Measurements from ENCODE around the gene RNASE8. TPM values are rescaled to one million over a fixed set of nuclear protein-coding genes. Genes with fewer than 3 reads are reported as not detected.

The RNASE8 gene
- total RNA-seq, 1 donor from 2014 or later = not detected

DNA sequence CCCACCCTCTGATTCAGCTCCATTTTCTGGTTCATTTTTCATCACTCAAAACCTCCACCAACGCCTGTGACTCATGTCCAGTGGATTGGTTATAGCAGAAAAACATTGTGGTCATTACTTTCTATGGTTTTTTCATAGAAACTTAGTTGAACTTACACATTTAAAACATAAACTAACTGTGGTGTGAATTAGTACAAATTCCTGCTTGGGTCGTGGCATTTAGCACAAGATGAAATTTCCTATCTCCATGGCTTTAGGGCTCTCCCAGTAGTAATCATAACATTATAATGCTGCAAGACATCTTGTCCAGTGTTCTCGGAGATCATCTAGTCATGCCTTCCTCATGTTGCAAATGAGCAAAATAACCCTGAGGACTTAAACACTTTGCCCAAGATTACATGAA lies 8.3 kb upstream of the RNASE8 start:
- peaks cover 8% of the 10 kb centered on the region for H3K27me3 ChIP-seq
- H3K4me3 ChIP-seq = no peak overlapping the region
- Mint-ChIP-seq H3K36me3 (no peaks in the 10 kb centered on the region), H3K27me3 (ENCODE audit: insufficient read depth, low read depth) (peaks cover 2% of the 10 kb centered on the region), H3K9me3 (no peaks in the 10 kb centered on the region), H3K27ac (no peak overlapping the region), H3K4me1 (peaks cover 4% of the 10 kb centered on the region), H3K4me3 (no peak overlapping the region)
- H3F3A ChIP-seq (ENCODE audit: low read depth) = no peaks in the 10 kb centered on the region
- H3K36me3 ChIP-seq = no peaks in the 10 kb centered on the region
- H2AFZ ChIP-seq (replicated peaks) = no peak overlapping the region
- H3K27ac ChIP-seq = no peak overlapping the region
- H4K20me1 ChIP-seq (ENCODE audit: low read depth) = no peaks in the 10 kb centered on the region
- no peak for DNase-seq (ENCODE audit: low spot score)
- H3K4me1 ChIP-seq = no peaks in the 10 kb centered on the region
- no peaks in the 10 kb centered on the region for H3K9me3 ChIP-seq (ENCODE audit: low read depth)
- no peaks in the 10 kb centered on the region for H3K79me2 ChIP-seq (ENCODE audit: low read depth)
- no peak overlapping the region for H3K9ac ChIP-seq
- TF ChIP-seq, protein P1, sequence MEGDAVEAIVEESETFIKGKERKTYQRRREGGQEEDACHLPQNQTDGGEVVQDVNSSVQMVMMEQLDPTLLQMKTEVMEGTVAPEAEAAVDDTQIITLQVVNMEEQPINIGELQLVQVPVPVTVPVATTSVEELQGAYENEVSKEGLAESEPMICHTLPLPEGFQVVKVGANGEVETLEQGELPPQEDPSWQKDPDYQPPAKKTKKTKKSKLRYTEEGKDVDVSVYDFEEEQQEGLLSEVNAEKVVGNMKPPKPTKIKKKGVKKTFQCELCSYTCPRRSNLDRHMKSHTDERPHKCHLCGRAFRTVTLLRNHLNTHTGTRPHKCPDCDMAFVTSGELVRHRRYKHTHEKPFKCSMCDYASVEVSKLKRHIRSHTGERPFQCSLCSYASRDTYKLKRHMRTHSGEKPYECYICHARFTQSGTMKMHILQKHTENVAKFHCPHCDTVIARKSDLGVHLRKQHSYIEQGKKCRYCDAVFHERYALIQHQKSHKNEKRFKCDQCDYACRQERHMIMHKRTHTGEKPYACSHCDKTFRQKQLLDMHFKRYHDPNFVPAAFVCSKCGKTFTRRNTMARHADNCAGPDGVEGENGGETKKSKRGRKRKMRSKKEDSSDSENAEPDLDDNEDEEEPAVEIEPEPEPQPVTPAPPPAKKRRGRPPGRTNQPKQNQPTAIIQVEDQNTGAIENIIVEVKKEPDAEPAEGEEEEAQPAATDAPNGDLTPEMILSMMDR (IDR thresholded peaks at IDR 0.05) = no peak
- TF ChIP-seq EZH2phosphoT487 (IDR thresholded peaks at IDR 0.05) (no peak), EZH2 (IDR thresholded peaks at IDR 0.05) (no peak)
- H3K4me2 ChIP-seq = no peak overlapping the region

GRCh38 chr14:21050597-21050996 lies 7.0 kb upstream of the RNASE8 start:
- H3K9me3 ChIP-seq (ENCODE audit: low read depth) = no peaks in the 10 kb centered on the region
- H3K27me3 ChIP-seq = no peaks in the 10 kb centered on the region
- H3K27me3 Mint-ChIP-seq (ENCODE audit: insufficient read depth, low read depth) = peaks cover 2% of the 10 kb centered on the region
- no peak overlapping the region for H3K27ac Mint-ChIP-seq
- no peaks in the 10 kb centered on the region for H3K4me1 ChIP-seq
- no peaks in the 10 kb centered on the region for H3K79me2 ChIP-seq (ENCODE audit: low read depth)
- H3K4me3 Mint-ChIP-seq = no peak overlapping the region
- H3K4me3 ChIP-seq = no peak overlapping the region
- no peak overlapping the region for H3K4me2 ChIP-seq
- H4K20me1 ChIP-seq (ENCODE audit: low read depth) = no peaks in the 10 kb centered on the region
- no peaks in the 10 kb centered on the region for H3K9me3 Mint-ChIP-seq
- no peaks in the 10 kb centered on the region for H3K36me3 ChIP-seq
- no peaks in the 10 kb centered on the region for H3K36me3 Mint-ChIP-seq
- H2AFZ ChIP-seq (replicated peaks) = no peak overlapping the region
- H3K4me1 Mint-ChIP-seq = peaks cover 4% of the 10 kb centered on the region
- no peak overlapping the region for H3K27ac ChIP-seq
- TF ChIP-seq EZH2phosphoT487 (IDR thresholded peaks at IDR 0.05) (no peak), EZH2 (IDR thresholded peaks at IDR 0.05) (no peak)
- TF ChIP-seq, protein P1 (IDR thresholded peaks at IDR 0.05) = no peak
- H3K9ac ChIP-seq = no peak overlapping the region
- no peak for DNase-seq (ENCODE audit: low spot score)
- H3F3A ChIP-seq (ENCODE audit: low read depth) = no peaks in the 10 kb centered on the region

DNA sequence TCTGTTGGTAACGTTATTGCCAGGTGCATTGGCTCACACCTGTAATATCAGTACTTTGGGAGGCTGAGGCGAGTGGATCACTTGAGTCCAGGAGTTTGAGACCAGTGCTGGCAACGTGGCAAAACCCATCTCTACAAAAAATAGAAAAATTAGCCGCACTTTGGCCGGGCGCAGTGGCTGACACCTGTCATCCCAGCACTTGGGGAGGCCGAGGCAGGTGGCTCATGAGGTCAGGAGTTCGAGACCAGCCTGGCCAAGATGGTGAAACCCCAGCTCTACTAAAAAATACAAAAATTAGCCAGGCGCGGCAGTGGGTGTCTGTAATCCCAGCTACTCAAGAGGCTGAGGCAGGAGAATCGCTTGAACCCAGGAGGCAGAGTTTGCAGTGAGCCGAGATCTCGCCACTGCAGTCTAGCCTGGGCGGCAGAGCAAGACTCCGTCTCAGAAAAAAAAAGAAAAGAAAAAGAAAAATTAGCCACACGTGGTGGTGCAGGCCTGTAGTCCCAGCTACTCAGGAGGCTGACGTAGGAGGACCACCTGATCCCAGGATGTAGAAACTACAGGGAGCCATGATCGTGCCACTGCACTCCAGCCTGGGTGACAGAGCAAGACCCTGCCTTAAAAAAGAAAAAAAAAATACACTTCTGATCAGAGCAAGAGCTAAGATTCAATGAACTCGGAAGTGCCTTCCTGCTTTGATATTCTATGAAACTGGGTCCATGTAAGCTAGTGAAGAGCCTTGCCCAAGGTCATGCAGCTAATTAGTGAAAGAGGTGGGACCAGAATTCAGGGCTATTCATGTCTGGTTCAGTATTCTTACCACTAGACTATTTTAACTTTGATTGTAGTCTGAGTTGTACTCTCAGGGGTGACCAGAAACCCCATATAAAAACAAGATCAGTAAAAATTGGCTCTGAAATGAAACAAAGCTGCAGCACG lies 4.2 kb upstream of the RNASE8 start:
- Histone ChIP-seq H3K4me3 (no peak overlapping the region), H3K9ac (no peak overlapping the region), H3F3A (ENCODE audit: low read depth) (no peaks in the 10 kb centered on the region), H4K20me1 (ENCODE audit: low read depth) (no peaks in the 10 kb centered on the region), H3K36me3 (no peaks in the 10 kb centered on the region), H3K27ac (no peak overlapping the region), H3K79me2 (ENCODE audit: low read depth) (no peaks in the 10 kb centered on the region), H3K27me3 (no peaks in the 10 kb centered on the region), H3K4me1 (no peaks in the 10 kb centered on the region), H3K4me2 (no peak overlapping the region), H2AFZ (replicated peaks) (no peak overlapping the region), H3K9me3 (ENCODE audit: low read depth) (no peaks in the 10 kb centered on the region)
- H3K4me3 Mint-ChIP-seq = no peak overlapping the region
- TF ChIP-seq EZH2 (IDR thresholded peaks at IDR 0.05) (no peak), EZH2phosphoT487 (IDR thresholded peaks at IDR 0.05) (no peak)
- TF ChIP-seq, protein P1 (IDR thresholded peaks at IDR 0.05) = no peak
- peaks cover 10% of the 10 kb centered on the region for H3K4me1 Mint-ChIP-seq
- H3K36me3 Mint-ChIP-seq = no peaks in the 10 kb centered on the region
- H3K9me3 Mint-ChIP-seq = no peaks in the 10 kb centered on the region
- DNase-seq (ENCODE audit: low spot score) = no peak
- H3K27me3 Mint-ChIP-seq (ENCODE audit: insufficient read depth, low read depth) = peaks cover 2% of the 10 kb centered on the region
- H3K27ac Mint-ChIP-seq = no peak overlapping the region

All from neural progenitor cell (in vitro differentiated cells).